SHP77 (cell line): ENCODE data around the gene AUTS2.
"Not testable (repeated sequence)": the region's sequence is repeated elsewhere in the genome, so short reads cannot be mapped to it uniquely, and the experiment has no call there.

ENCODE experiments used
- DNase-seq, 2 experiments: peaks; one replicate each; lab custom pipeline; 2025; lab: John Stamatoyannopoulos, UW

Gene AUTS2

DNA sequence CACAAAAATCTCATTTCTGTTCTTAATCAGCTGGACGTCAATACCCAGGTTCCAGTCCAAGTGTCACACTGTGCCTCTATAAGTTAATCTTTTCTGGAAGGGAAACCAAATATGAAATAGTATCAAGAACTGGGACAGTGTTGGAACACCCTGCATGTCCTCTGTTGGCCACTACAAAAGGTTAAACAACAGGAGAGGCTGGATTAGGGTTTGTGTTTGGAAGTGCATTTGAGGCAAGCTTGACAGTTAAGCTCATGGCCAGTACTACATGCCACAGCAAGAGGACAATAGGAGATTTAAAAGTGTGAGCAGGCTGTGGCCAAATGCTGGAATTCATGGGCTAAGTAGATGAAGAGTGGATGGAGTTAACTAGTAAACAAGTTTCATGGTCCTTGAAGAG, 751.5 kb downstream of the AUTS2 start:
- DNase-seq = no peak

DNA sequence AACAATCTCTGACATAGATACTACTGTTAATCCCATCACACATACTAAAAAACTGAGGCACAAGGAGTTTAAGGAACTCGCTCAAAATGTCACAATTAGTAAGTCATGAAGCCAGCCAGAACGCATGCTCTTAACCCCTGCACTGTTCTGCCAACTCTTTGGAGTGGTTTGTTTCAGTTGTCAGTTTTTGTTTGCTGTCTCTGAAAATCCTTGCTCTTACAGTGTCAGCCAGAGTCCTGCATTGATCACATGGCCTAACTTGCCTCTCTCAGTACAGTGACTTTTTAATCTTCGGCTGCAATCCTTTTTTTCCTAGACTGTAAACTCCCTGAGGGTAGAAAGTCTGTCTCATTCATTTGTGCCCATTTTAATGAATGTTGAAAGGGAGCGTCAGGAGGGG, 753.8 kb downstream of the AUTS2 start:
- DNase-seq = no peak

DNA sequence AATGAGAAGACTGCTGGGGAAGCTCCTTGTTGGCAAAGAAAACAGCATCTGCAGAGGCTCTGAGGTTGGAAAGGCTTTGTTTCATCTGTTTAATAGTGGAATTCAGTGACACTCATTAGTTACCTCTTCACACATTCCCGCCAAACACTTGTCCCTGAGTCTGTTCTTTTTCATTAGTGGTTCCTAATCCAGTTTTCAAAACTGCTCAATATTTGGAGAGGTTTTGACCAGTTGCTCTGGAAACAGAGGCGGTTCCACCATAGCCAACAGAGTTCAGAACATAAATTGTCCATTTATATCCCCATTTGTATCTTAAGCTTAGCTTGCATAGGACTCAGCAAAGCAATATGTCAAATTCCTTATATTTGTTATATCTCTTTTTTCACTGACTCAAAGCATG, 754.6 kb downstream of the AUTS2 start:
- DNase-seq = no peak

DNA sequence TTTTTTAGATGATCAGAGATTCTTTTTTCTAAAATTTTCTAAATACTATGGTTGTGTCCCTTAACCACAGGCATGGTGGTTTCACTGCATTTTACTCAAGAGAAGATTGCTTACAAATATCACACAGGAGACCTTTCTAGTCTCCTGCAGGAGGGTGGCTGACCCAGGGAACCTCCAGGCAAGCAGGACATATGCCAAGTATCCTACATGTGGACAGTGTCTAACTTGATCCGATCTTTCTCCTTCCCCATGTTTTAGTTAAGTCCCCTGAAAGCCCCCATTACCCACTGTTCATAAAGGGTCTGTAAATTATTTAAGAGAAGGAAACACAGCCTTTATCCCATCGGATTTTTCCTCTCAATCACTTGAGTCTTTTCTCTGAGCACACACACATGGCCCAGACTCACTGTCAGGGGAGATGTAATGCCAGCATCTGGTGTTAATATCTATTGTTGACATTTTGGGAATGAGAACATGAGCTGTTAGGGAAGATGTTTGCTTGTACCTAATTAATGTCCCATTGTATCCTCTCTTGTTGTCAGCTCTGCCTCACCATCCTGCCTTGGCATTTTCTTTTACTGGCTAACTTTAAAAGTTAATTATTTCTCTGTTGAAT, 755.2 kb downstream of the AUTS2 start:
- DNase-seq = no peak

DNA sequence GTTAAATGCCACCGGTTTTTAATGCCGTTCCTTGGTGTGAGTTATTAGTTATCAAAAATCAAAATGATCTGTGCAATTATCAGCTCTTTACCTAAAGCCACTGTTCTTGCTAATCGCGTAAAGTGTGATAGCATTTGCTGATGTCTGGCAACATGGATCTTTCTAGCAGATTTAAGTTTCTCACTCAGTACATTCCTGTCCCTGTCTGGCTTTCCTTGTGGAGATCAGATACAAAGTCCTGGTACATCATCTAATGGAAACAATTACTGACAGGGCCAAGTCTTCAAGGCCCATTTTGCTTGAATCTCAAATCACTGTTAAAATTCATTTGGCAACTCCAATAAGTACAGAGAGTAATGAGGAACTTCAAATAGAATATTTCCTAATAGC, 755.7 kb downstream of the AUTS2 start:
- DNase-seq = no peak

DNA sequence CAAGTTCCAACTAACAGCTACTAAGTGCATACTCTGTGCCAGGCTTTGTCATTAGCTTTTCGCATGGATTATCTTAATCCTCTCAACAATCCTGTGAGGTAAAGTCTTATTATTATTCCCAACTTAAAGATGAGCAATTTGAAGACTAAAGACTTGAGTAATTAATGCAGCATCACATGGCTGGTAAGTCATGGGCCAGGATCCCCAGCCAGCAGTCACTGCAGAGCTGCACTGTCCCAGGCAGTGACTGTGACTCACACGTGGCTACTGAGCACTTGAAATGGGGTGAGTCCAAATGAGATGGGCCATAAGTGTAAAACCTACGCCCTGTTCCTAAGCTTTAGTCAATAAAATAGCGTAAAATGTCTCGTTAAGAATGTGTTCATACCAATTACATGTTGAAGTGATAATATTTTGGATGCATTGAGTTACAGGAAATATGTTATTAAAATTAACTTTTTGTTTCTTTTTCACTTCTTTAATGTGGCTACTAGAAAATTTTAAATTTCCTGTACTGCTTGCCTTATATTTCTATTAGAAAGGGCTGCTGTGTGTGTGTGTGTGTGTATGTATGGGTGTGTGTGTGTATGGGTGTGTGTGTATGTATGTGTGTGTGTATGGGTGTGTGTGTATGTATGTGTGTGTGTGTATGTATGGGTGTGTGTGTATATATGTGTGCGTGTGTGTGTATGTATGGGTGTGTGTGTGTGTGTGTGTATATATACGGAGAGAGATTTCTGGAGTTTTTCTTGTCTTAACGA, 756.3 kb downstream of the AUTS2 start:
- no peak for DNase-seq

DNA sequence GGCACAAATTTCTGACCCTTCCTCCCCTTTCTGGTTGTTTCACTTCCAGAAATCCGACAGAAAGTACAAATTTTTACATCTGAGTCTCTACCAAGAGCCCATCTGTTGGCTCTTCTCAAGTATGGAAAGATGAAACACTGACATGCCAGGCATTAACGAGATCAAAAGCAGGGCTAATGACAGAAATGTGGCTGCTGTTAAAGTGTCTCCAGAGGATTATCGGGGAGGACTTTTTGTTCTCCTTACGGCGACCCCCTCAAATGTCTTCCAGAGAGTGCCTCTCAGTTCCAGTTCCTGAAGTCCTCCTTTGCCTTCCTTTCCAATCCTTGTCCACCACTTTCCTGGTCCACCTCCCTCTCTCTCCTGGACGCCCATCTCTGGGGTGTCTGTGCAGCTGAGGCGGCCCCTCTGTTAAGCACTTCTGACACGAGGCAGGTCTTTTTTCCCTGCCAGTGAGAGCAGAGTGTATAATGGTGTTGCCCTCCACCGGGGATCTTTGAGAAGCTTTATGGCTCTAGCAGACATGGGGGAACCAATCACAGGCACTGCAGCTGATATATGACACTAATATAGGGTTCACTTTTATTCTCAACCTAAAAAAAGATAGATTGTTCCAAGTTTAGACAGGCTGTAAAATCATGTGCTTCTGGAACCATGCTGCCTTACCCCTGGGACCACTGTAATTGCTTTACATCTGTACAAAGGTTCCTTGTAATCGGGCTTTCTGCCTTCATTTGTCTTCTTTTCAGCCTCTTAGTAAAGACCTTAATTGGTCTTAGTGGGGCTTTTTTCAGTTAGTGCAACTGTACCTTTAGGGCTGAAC, 757.1 kb downstream of the AUTS2 start:
- DNase-seq = no peak

DNA sequence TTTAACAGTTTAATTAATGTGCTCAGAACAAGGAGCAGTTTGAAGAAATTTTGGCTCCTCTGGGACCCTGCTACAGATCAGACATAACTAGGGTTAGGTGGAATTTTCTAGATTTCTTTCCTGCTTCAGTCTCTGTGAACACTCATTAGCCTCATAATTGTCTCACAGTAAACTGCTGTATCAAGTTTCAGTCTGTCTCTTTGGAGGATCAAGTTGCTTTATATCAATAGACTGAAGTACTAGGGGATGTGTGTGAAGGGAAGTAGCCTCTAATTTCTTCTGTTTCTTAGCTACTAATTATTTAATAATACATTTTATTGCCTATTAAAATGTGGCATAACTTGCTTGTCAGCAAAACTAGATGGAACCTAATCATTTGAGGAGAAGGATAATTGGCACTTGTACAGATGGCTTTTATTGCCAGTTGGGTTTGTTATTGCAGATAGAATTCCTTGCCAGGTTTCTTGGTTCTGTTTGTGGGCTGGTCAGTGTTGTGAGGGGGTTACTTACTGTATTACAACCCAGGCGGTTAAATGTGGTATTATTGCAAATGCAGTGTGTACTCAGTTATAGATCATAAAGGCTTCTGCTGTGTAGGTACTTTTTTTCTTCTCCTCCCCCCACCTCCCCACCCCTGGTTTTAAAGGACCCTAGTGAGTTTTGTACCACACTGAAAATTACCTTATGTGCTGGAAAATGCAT, 758.0 kb downstream of the AUTS2 start:
- DNase-seq = peak in 1 of 2 experiments; percentile 8

DNA sequence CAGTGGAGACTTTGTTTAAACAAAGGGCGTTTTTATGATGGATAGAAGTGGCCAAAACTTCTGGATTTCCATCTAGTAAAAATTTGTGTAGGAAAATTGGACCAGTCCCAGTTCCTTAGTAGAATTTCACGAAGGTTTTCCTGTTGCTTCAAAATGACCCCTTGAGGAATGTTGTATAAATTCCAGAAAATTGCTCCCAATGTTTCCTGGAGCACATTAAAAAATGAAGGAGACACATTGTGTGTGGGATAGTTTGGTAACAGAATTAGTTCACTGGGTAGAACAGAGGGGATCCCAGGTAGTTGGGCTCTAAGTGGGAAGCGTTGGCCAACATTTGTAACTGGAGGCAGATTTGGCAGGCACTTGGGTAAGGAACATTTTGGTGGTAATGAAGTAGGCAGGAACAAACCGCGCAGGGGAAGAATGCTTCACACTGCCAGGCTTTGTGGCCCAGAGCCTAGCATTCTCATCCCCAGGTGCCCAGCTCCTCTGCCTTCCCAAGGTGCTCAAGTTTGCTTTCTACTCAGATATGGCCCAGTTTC, 758.6 kb downstream of the AUTS2 start:
- no peak for DNase-seq

DNA sequence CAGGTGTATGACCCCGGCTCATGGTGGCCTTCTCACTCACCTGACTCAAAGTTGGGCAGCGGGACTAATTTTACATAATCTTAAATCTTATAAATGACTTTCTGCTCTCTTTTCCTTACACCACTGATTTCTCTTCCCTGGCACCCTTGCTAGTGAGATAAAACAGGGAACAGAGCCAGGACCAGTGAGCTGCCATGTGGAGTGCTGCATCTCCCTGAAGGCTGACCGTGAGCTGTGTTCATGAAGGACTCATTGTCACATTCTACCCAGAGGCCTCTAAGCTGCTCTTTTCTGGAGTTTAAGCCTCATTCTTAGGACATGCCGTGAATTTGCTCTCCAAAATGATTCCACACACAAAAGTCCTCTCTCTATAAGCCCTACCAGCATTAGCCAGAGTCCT, 762.3 kb downstream of the AUTS2 start:
- no peak for DNase-seq

DNA sequence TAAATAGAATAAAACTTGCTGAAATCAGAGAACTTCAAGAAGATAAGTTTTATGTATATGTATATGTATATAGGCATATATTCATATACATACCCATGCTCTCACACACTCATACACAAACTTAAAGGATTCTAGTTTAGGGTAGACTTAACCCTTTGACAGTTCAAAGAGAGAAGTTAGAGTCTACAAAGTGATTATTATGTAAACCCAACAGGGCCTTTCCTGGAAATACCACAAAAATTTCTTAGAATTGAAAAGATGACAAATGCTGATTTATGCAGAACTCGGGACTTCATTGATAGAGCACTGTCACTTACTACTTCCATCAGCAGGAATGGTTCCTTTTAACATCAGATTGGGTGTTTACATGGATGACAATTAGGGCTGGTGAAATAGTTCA, 763.5 kb downstream of the AUTS2 start:
- DNase-seq = no peak

DNA sequence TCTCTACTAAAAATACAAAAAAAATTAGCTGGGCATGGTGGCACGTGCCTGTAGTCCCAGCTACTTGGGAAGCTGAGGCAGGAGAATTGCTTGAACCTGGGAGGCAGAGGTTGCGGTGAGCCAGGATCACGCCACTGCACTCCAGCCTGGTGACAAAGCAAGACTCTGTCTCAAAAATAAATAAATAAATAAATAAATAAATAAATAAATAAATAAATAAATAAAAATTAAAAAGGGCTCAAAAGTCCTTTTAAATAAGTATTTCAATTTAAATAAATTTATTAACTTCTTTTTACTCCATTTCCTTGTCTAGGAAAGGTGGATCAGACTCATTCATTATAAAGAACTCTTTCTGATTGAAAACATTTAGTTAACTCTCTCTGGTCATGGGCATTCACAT, 766.1 kb downstream of the AUTS2 start:
- not testable (repeated sequence) for DNase-seq

DNA sequence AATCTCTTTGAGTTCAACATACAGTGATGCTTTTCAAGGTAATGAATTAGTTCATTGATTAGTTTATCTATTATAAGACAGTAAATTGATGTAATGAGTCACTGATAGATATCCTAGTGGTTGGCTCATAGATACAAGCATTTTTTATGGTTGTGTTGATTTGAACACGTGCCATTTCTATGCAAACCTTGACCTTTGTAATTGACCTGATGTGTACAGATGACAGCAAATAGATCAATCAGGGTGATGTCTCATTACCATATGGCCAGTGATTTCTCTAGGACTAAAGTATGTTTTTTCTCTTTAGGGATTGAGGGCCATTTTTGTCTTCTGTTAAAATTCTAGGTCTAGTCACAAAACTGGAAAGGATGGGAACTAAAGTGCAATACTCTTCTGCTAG, 773.4 kb downstream of the AUTS2 start:
- DNase-seq = no peak

DNA sequence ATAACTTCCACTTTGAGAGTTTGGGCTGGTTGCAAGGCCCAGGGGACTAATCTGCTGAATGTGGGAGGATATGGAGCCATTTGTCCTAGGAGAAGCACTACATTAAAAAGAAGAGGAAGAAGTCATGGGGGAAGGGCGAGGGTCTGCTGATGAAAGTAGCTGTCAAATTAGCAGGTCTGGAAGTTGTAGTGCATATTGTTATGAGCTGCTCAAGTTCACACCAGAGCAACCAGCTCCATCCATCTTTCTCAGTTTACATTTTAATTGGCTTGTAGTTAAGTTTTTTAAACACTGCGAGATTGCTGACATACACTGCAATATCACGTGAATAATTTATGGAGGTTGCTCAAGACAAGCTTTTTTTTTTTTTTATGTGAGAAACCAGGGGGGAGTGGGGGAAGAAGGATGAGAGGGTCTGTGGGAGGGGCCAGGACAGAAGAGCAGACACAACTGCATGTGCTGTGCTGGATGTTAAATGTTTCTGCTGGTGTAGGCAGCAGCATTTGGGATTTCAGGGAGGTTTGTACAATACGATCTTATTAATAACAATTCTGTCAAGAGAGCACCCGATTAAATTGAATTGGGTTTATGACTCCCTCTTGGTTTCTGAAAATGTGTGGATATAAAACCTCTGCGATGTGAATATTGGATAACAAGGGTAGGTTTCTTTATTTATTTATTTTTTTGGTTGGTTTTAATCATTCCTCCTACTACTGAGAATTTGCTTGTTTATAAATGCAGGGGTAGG, 774.7 kb downstream of the AUTS2 start:
- DNase-seq = no peak

DNA sequence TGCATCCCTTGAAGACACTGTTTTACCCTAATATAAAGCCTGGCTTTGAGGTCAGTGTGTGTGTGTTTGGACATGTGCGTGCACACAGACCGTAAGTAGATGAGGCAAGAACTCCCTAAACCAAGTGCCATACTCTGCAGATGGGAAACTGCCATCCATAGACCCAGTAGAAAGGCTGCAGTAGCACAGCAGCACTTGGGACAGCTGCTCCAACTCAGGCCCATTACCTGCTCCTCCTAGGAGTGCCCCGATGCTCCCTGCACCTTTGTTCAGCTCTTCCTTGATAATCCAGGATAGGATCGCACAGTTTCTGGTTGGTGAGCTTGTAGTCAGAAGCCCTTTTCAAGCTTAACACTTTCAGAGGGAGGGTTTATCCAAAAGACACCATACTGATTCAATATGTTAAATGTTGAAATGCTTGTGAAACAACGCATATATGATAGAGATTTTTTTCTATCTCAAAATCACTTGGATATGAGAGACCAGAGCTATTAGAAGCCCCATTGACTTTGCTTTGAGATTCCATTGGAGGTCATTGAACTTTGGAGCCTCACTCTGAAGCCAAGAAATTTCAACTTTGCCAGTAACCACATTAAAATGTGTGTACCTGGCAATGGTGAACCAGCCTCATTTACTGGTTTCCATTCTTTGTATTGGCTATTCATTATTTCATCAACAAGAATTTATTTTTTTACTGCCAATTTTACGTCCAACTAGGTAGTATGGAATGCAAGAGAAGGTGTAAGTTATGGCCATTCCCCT, 776.7 kb downstream of the AUTS2 start:
- no peak for DNase-seq

DNA sequence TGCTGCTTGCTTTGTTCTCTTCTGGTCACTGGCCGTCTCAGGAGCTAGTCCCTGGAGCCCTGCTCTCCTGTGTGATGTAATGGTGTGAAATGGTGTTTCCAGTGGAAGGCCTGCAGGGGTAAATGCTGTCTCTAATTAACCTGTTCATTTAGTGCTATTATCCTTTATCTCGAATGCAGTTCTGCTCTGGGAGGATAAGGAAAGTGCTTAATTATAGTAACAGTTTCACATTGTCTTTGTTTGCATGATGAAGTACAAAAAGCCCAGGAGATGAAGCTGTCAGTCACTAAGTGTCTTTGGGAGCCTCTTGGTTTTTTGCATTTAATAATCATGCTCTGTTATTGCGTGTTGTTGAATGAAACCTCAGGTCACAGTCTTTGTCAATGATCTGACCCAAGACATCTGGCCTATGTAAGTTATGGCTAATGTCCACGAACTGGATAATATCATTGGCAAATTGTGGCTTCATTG, 778.3 kb downstream of the AUTS2 start:
- DNase-seq = no peak

DNA sequence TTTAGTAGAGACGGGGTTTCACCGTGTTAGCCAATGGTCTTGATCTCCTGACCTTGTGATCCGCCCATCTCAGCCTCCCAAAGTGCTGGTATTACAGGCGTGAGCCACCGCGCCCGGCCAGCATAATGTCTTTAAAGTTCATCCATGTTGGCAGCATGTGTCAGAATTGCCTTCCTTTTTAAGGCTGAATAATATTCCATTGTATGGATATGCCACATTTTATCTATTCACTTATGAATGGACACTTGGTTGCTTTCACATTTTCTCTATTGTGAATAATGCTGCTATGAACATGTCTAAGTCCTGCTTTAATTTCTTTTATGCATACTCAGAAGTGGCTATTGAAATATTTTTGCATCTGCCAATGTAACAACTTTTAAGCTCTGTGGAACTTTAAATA, 779.7 kb downstream of the AUTS2 start:
- DNase-seq = no peak

DNA sequence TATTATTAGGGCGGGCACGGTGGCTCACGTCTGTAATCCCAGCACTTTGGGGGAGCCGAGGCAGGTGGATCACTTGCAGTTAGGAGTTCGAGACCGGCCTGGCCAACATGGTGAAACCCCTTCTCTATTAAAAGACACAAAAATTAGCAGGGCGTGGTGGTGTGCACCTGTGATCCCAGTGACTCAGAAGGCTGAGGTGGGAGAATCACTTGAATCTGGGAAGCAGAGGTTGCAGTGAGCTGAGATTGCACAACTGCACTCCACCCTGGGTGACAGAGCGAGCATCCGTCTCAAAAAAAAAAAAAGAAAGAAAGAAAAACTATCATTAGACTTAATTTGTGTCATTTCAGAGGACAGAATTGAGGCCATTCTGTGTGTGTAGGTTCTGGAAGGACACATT, 780.9 kb downstream of the AUTS2 start:
- DNase-seq = no peak

DNA sequence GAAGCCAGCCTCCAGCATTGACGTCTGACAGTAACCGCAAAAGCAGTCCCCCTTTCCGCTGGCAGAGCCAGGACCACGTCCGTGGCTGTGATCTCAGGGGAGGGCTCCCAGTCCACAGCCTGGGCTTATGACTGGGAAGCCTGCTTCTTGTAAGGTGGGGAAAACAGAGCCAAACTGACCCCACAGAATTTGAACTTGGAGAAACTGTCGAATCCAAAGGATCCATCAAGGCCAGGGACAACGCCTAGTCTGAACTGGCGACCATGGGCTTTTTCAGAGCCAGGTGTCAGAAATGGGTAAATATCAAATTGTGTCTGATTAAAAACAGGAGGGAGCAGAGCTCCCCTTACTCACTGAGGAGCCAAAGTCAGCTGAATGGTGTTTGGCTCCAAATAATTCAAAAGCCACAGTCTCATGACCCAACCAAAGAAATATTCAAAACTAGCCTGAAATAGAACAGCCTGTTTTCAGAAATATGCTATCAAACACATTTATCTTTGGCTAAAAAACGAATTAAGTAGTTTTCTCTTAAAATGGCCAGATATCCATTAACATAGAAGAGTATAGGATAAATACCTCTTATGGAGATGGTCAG, 782.2 kb downstream of the AUTS2 start:
- no peak for DNase-seq
